Measurements from ENCODE around the gene TP73. TPM values are rescaled to one million over a fixed set of nuclear protein-coding genes. Genes with fewer than 3 reads are reported as not detected.

The TP73 gene
- total and polyA plus RNA-seq, 7 donors: under 0.01 to 0.13 (median 0.01) TPM; not detected in 4

DNA sequence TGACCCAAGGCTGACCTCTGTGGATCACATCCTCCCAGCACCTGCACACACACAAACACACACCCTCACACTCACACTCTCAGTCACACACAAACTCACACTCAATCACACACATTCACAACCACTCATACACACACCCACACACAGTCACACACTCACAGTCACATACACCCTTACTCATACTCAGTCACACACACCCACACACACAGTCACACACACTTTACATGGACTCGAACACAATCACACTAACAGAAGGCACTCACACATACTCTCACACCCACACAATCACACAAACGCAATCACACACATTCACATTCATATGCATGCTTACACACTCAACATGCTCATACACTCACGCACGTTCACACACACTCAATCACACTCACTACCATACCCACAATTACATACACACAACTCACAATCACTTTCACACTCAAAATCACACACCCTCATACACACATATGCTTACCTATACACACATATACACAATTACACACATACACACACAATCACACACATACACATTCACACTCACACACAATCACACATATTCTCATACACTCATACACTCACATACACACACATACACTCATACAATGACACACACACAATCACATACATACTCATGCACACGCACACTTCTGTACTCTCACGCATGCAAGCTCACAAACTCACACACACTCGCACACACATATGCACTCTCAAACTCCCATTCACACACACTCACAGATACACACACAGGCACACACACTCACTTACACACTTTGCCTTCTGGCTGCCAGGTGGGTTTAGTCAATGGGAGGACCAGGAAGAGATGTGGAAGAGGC, 47.1 kb upstream of the TP73 start:
- DNase-seq: no peak
- Histone ChIP-seq H3K27me3 (ENCODE audit: insufficient read depth in 3 of 3, low read length in 2 of 3) (peaks cover 0 to 31% (median 8%) of the 10 kb centered on the region in 3 donors), H3K4me1 (no peaks in the 10 kb centered on the region), H3K4me3 (no peak overlapping the region), H3K27ac (no peak overlapping the region), H3K9me3 (no peaks in the 10 kb centered on the region), H3K36me3 (ENCODE audit: insufficient read depth in 1 of 2, low read depth in 1 of 2) (no peaks in the 10 kb centered on the region)
- intact Hi-C loops (cut with DNase I): no loop called here
- TF ChIP-seq, protein P1, sequence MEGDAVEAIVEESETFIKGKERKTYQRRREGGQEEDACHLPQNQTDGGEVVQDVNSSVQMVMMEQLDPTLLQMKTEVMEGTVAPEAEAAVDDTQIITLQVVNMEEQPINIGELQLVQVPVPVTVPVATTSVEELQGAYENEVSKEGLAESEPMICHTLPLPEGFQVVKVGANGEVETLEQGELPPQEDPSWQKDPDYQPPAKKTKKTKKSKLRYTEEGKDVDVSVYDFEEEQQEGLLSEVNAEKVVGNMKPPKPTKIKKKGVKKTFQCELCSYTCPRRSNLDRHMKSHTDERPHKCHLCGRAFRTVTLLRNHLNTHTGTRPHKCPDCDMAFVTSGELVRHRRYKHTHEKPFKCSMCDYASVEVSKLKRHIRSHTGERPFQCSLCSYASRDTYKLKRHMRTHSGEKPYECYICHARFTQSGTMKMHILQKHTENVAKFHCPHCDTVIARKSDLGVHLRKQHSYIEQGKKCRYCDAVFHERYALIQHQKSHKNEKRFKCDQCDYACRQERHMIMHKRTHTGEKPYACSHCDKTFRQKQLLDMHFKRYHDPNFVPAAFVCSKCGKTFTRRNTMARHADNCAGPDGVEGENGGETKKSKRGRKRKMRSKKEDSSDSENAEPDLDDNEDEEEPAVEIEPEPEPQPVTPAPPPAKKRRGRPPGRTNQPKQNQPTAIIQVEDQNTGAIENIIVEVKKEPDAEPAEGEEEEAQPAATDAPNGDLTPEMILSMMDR (IDR thresholded peaks at IDR 0.05): no peak
- no peak for ATAC-seq
- WGBS, 3 donors: 84 to 98% (median 90%) methylated on average over 7 of the region's 7 CpGs

DNA sequence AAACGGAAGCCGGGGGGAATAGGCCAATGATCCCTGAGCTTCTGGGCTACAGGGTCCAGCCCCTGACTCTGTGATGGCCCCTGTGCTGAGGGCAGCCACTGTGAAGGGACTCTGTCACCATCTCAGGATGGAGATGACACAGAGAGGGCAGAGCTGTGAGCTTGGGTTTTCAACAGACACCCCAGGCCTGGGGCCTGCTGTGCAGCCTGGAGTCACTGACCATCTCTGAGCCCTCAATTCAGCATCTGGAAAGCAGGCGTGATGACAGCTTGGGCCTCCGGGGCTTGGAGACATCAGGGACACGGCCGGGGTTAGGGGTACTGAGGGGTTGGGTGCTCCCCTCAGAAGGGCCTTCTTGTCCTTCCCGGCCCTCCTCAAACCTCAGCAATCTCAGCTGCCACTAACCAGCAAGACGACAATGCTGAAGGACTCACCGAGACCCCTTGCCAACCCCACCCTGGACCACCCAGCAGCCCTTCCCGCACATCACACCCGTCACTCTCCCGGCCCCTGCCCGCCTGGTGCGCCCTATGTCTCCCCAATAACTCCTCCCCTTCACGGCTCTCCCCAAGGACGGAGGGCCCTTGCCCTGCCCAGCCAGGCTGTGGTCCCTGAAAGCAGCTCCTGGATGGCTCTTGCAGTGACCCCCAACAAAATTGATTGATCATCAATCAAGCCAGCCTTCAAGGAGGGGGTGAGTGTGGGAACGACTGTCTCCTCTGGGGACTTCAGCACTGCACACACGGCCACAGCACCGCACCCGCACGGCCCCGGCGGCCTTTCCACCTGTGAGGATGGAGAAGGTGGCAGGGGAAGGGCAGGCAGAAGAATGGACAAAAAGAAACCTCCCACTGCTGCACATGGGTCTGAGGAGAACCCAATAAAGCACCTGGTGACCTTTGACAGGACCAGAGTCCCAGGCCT, 45.3 kb upstream of the TP73 start:
- Histone ChIP-seq H3K9me3 (no peaks in the 10 kb centered on the region), H3K36me3 (ENCODE audit: insufficient read depth in 1 of 2, low read depth in 1 of 2) (no peaks in the 10 kb centered on the region), H3K4me1 (peaks cover 7% of the 10 kb centered on the region), H3K4me3 (no peak overlapping the region), H3K27ac (no peak overlapping the region), H3K27me3 (ENCODE audit: insufficient read depth in 3 of 3, low read length in 2 of 3) (peaks cover 0 to 45% (median 9%) of the 10 kb centered on the region in 3 donors)
- 90 to 95% (median 91%) methylated on average over 21 to 23 of the region's 23 CpGs for WGBS, 3 donors
- intact Hi-C loops (cut with DNase I): no loop called here
- DNase-seq: no peak
- TF ChIP-seq, protein P1 (IDR thresholded peaks at IDR 0.05): no peak
- ATAC-seq: no peak

DNA sequence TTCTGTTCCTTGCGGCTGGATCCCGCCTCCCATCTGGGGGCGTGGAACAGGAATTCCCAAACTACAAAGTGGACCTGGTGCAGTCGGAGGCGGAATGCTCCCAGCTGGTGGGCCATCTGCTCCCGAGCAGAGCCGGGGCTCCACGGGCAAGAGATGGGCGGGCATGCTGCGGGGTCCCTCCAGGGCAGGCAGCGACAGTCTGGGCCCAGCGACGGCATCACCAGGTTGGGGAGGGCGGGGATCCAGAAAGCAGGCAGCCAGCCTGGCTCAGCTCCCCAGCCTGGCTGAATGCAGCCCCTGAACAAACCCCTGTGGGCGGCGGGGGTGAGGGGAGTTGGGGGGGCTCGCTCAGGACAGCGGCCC, 44.6 kb upstream of the TP73 start:
- ATAC-seq (no peak), DNase-seq (no peak)
- Histone ChIP-seq H3K4me3 (no peak overlapping the region), H3K9me3 (no peaks in the 10 kb centered on the region), H3K36me3 (ENCODE audit: insufficient read depth in 1 of 2, low read depth in 1 of 2) (no peaks in the 10 kb centered on the region), H3K27ac (no peak overlapping the region), H3K4me1 (peaks cover 7% of the 10 kb centered on the region), H3K27me3 (ENCODE audit: insufficient read depth in 3 of 3, low read length in 2 of 3) (peaks cover 0 to 51% (median 9%) of the 10 kb centered on the region in 3 donors)
- WGBS, 3 donors: 83 to 90% (median 87%) methylated on average over 18 of the region's 18 CpGs
- intact Hi-C loops (cut with DNase I): no loop called here
- TF ChIP-seq, protein P1 (IDR thresholded peaks at IDR 0.05): no peak

DNA sequence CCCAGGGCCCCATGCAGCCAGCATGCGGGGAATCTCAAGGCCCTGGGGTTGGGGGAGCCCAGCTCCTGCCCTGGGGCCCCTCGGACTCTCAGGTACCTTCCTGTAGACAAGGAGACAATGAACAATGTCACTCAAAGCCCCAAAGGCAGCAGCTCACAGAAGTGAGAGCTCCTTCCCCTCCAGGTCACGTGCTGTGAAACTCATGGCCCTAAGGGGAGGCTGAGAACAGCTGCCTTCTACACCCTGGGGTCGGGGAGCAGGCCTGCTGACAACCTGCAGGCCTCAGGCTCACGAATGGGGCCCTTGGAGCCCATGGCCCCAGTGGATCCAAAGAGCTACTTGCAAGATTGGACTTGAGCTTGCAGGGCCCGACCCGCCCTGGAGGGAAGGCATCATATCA, 44.2 kb upstream of the TP73 start:
- DNase-seq (no peak), ATAC-seq (no peak)
- H3K4me3 ChIP-seq: no peak overlapping the region
- H3K27me3 ChIP-seq (ENCODE audit: insufficient read depth in 3 of 3, low read length in 2 of 3): peaks cover 0 to 52% (median 9%) of the 10 kb centered on the region in 3 donors
- no peaks in the 10 kb centered on the region for H3K36me3 ChIP-seq (ENCODE audit: insufficient read depth in 1 of 2, low read depth in 1 of 2)
- TF ChIP-seq, protein P1 (IDR thresholded peaks at IDR 0.05): no peak
- H3K27ac ChIP-seq: no peak overlapping the region
- intact Hi-C loops (cut with DNase I): no loop called here
- no peaks in the 10 kb centered on the region for H3K9me3 ChIP-seq
- WGBS, 3 donors: 92 to 93% (median 92%) methylated on average over 7 of the region's 7 CpGs
- H3K4me1 ChIP-seq: peaks cover 7% of the 10 kb centered on the region

Measured in psoas muscle (tissue), 8 donors.